ENCODE measurements around the gene DHRS2. TPM values are rescaled to one million over a fixed set of nuclear protein-coding genes. Genes with fewer than 3 reads are reported as not detected.

Gene DHRS2
- total and polyA plus RNA-seq, 2 of the 13 experiments (the other 11 are each of a cell fraction or from before 2014, with no cell fraction given): 1,621 to 3,021 TPM

- TF ChIP-seq DMTF1 (CRISPR knock-in tag; IDR thresholded peaks at IDR 0.05) (no peak), MXD4 (CRISPR knock-in tag; IDR thresholded peaks at IDR 0.05) (no peak), ZNF451 (CRISPR knock-in tag; IDR thresholded peaks at IDR 0.05) (no peak), HMGXB4 (CRISPR knock-in tag; IDR thresholded peaks at IDR 0.05; ENCODE audit: borderline replicate concordance in 1 of 2, low read depth in 1 of 2) (no peak), TFDP1 (CRISPR knock-in tag; IDR thresholded peaks at IDR 0.05; ENCODE audit: borderline replicate concordance) (no peak)
Measured at GRCh38 chr14:23604675-23605170, 31.4 kb upstream of the DHRS2 start (continued).

GRCh38 chr14:23605931-23606585 is 30.1 kb upstream of the DHRS2 start:
- H2AFZ ChIP-seq (ENCODE audit: low read length): no peak overlapping the region
- H3K36me3 ChIP-seq (replicated peaks in 1 of 2; ENCODE audit: control insufficient read depth in 1 of 2, insufficient read depth in 2 of 2, low read length in 2 of 2): no peaks in the 10 kb centered on the region
- ATAC-seq (no peak), FAIRE-seq (no peak), DNase-seq (ENCODE audit: low spot score) (no peak)
- 85% methylated on average over 6 of the region's 6 CpGs for WGBS (ENCODE audit: low lambda C conversion rate)
- no peak overlapping the region for H3K27ac ChIP-seq (ENCODE audit: extremely low read length, insufficient read depth, low read length)
- no peaks in the 10 kb centered on the region for H3K27me3 ChIP-seq (ENCODE audit: control insufficient read depth in 1 of 2, insufficient read depth in 2 of 2, low read length in 2 of 2)
- H3K9me3 ChIP-seq (ENCODE audit: low read length): no peaks in the 10 kb centered on the region
- no TSS peak for BruUV-seq (replicated peaks)
- ChIA-PET CTCF (ENCODE audit: low intra/inter-chr PET ratio, low total read pairs) (interaction anchor here (1.1 kb wide), 1 partner anchor 26 kb away, joined by 3 read pairs; no protein-coding TSS in a partner anchor), POLR2A (interaction anchor here (0.8 to 14.7 kb wide), 6 partner anchors 5 to 541 kb away, joined by 3 to 1105 read pairs (median 4); partner anchors contain the start of genes DHRS2 and RNF31)
- in situ Hi-C loops (cut with HindIII; ENCODE audit: extremely low pct_ligation_motif_present, low pct_unique_long_range_greater_than_20kb) (no loop called here), intact Hi-C loops (cut with micrococcal nuclease; ENCODE audit: unreplicated experiment) (no loop called here)
- no peak overlapping the region for H3K9ac ChIP-seq (ENCODE audit: insufficient read depth, low read depth, low read length)
- no peak overlapping the region for H3K4me3 ChIP-seq (replicated peaks in 1 of 3; ENCODE audit: insufficient read depth in 1 of 3, low read depth in 2 of 3, low read length in 3 of 3)
- H3K79me2 ChIP-seq (ENCODE audit: insufficient read depth, low read length): no peaks in the 10 kb centered on the region
- H4K20me1 ChIP-seq (ENCODE audit: insufficient read depth, low read length): no peaks in the 10 kb centered on the region
- peaks cover 88% of the 10 kb centered on the region for H3K4me1 ChIP-seq (ENCODE audit: insufficient read depth, low read length)
- H3K4me2 ChIP-seq (ENCODE audit: low read depth, low read length): no peak overlapping the region
- no peak for TF ChIP-seq ZFP62 (CRISPR knock-in tag; IDR thresholded peaks at IDR 0.05)
- TF ChIP-seq KDM3A (CRISPR knock-in tag; IDR thresholded peaks at IDR 0.05; ENCODE audit: low read depth): no peak
- peak; percentile 6; the same call in 1 of the 2 replicates for TF ChIP-seq CREB1 (IDR thresholded peaks at IDR 0.05)
- TF ChIP-seq CREB1 (CRISPR knock-in tag; IDR thresholded peaks at IDR 0.05): no peak
- TF ChIP-seq SNAPC4 (CRISPR knock-in tag; IDR thresholded peaks at IDR 0.05): peak; percentile 25; the same call in 1 of the 2 replicates
- TF ChIP-seq PHF20 (CRISPR knock-in tag; IDR thresholded peaks at IDR 0.05): 0 out of 2 replicates have a peak, but pooled peaks have one; percentile 31

All from HepG2 (cell line).